Keratinocyte (primary cell): ENCODE results near the gene DEPDC5.

ENCODE experiments used
- EZH2 ChIP-seq: IDR thresholded peaks from one replicate; pipeline ENCODE4 v1.6.1; 2012; ENCODE audit warnings: inconsistent platforms, mild to moderate bottlenecking, low read length, moderate library complexity
- TF ChIP-seq, protein P1 (sequence below), 3 experiments: IDR thresholded peaks in 1 of 3; conservative IDR thresholded peaks in 1 of 3; optimal IDR thresholded peaks in 1 of 3; 2 replicates in 2 of 3; 3 replicates in 1 of 3; pipeline versions ENCODE3 to v1.5.1; 2011; ENCODE audit warnings: low read length in 3 of 3, mild to moderate bottlenecking in 3 of 3, moderate library complexity in 2 of 3, control low read depth in 1 of 3, inconsistent platforms in 1 of 3; ENCODE audit not compliant: insufficient read depth in 2 of 3; ENCODE audit errors: extremely low read depth in 1 of 3

DNA sequence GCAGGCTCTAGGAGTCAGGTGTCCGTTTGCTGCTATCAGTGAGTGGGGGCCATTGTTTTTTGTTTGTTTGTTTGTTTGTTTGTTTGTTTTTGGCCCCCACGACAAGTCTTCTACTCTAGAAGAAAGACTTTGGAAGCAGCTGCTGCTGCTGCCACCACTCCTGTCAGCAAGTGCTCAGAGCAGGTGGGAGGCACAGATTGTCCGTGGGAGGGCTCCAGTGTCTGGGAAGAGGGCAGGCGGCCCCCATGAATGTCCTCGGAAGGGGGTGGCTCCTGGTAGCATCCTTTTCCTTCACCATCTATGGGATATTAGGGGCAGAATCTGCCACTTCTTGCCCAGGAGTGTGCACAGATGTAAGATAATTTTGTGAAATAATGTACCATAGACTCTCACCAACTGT lies 152.8 kb downstream of the DEPDC5 start:
- TF ChIP-seq, protein P1, sequence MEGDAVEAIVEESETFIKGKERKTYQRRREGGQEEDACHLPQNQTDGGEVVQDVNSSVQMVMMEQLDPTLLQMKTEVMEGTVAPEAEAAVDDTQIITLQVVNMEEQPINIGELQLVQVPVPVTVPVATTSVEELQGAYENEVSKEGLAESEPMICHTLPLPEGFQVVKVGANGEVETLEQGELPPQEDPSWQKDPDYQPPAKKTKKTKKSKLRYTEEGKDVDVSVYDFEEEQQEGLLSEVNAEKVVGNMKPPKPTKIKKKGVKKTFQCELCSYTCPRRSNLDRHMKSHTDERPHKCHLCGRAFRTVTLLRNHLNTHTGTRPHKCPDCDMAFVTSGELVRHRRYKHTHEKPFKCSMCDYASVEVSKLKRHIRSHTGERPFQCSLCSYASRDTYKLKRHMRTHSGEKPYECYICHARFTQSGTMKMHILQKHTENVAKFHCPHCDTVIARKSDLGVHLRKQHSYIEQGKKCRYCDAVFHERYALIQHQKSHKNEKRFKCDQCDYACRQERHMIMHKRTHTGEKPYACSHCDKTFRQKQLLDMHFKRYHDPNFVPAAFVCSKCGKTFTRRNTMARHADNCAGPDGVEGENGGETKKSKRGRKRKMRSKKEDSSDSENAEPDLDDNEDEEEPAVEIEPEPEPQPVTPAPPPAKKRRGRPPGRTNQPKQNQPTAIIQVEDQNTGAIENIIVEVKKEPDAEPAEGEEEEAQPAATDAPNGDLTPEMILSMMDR (optimal IDR thresholded peaks at IDR 0.05 in 1 of 3, IDR thresholded peaks at IDR 0.05 in 1 of 3, conservative IDR thresholded peaks at IDR 0.05 in 1 of 3; ENCODE audit: extremely low read depth in 1 of 3, insufficient read depth in 2 of 3, low read length in 3 of 3) = no peak
- TF ChIP-seq EZH2 = no peak
